OCI-LY1 (cell line): Measurements from ENCODE around the gene IFNGR2.
"Not testable (repeated sequence)": the region's sequence is repeated elsewhere in the genome, so short reads cannot be mapped to it uniquely, and the experiment has no call there.

ENCODE experiments used
- H2AFZ ChIP-seq: fragments of 200-600 bp; sonication (generic), shearing (Covaris generic); 2 replicates; pipeline ENCODE4 v1.6.0; 2014; ENCODE audit warnings: antibody characterized with exemption, mild to moderate bottlenecking, low read length
- H3F3A ChIP-seq: fragments of 200-600 bp; sonication (generic), shearing (Covaris generic); 2 replicates; pipeline ENCODE4 v1.6.0; 2014; ENCODE audit warnings: mild to moderate bottlenecking, antibody characterized with exemption, low read length, moderate library complexity; ENCODE audit not compliant: insufficient read depth
- H3K27ac ChIP-seq: fragments of 200-600 bp; sonication (generic); 2 replicates; pipeline ENCODE4 v1.5.1; 2014; ENCODE audit warnings: low read length, mixed run types, mild to moderate bottlenecking, low read depth; ENCODE audit not compliant: poor library complexity, severe bottlenecking
- H3K27me3 ChIP-seq: fragments of 200-600 bp; sonication (generic); 2 replicates; pipeline ENCODE4 v1.6.0; 2014; ENCODE audit warnings: antibody characterized with exemption, mild to moderate bottlenecking, low read length, moderate library complexity; ENCODE audit not compliant: insufficient read depth
- H3K36me3 ChIP-seq: fragments of 200-600 bp; sonication (generic); 2 replicates; pipeline ENCODE4 v1.6.1; 2014; ENCODE audit warnings: mild to moderate bottlenecking, antibody characterized with exemption, low read length, moderate library complexity, mixed read lengths; ENCODE audit not compliant: insufficient read depth
- H3K4me1 ChIP-seq: fragments of 200-600 bp; sonication (generic); 2 replicates; pipeline ENCODE4 v1.5.1; 2014; ENCODE audit warnings: mild to moderate bottlenecking, low read length, moderate library complexity; ENCODE audit not compliant: insufficient read depth, severe bottlenecking
- H3K4me2 ChIP-seq: fragments of 200-600 bp; sonication (generic), shearing (Covaris generic); 2 replicates; pipeline ENCODE4 v1.6.1; 2014; ENCODE audit warnings: low read length
- H3K4me3 ChIP-seq: fragments of 200-600 bp; sonication (generic); 2 replicates; pipeline ENCODE4 v1.5.1; 2014; ENCODE audit warnings: low read length, low read depth, mild to moderate bottlenecking, mixed read lengths; ENCODE audit not compliant: poor library complexity, severe bottlenecking
- H3K79me2 ChIP-seq: fragments of 200-600 bp; shearing (Covaris generic); 2 replicates; pipeline ENCODE4 v1.6.1; 2016; ENCODE audit warnings: mixed run types, low read length, mixed read lengths; ENCODE audit not compliant: insufficient read depth
- H3K9ac ChIP-seq: fragments of 200-600 bp; sonication (generic), shearing (Covaris generic); 2 replicates; pipeline ENCODE4 v1.6.1; 2014; ENCODE audit warnings: mild to moderate bottlenecking, low read length, mixed read lengths
- H3K9me2 ChIP-seq: fragments of 200-600 bp; sonication (generic), shearing (Covaris generic); 2 replicates; pipeline ENCODE4 v1.6.1; 2014; ENCODE audit warnings: low read depth, mild to moderate bottlenecking, low read length, mixed read lengths
- H3K9me3 ChIP-seq: fragments of 200-600 bp; shearing (Covaris generic); 2 replicates; pipeline ENCODE4 v1.6.1; 2014; ENCODE audit warnings: low read length, mixed read lengths
- H4K20me1 ChIP-seq: fragments of 200-600 bp; sonication (generic), shearing (Covaris generic); 2 replicates; pipeline ENCODE4 v1.6.0; 2016; ENCODE audit warnings: mild to moderate bottlenecking, low read length; ENCODE audit not compliant: insufficient read depth
- CTCF ChIP-seq: fragments of 200-600 bp; sonication (generic), shearing (Covaris generic); IDR thresholded peaks from 2 replicates; pipeline ENCODE4 v1.5.1; 2017; ENCODE audit warnings: mild to moderate bottlenecking, antibody characterized with exemption, low read length, moderate library complexity, mixed read lengths
- EZH2 ChIP-seq: fragments of 200-600 bp; sonication (generic), shearing (Covaris generic); IDR thresholded peaks from 2 replicates; pipeline ENCODE4 v1.8.0; 2017; ENCODE audit warnings: borderline replicate concordance, mixed run types, mild to moderate bottlenecking, antibody characterized with exemption, low read length, moderate library complexity, mixed read lengths

IFNGR2 gene

GRCh38 chr21:33455686-33456446 is 52.7 kb downstream of the IFNGR2 start:
- no peaks in the 10 kb centered on the region for H3F3A ChIP-seq
- H3K4me3 ChIP-seq: no peak overlapping the region
- H3K9me3 ChIP-seq: no peaks in the 10 kb centered on the region
- H4K20me1 ChIP-seq: no peaks in the 10 kb centered on the region
- no peaks in the 10 kb centered on the region for H3K79me2 ChIP-seq
- H3K4me2 ChIP-seq: no peak overlapping the region
- no peaks in the 10 kb centered on the region for H3K9me2 ChIP-seq
- H3K27ac ChIP-seq: no peak overlapping the region
- H2AFZ ChIP-seq: no peak overlapping the region
- H3K4me1 ChIP-seq: no peaks in the 10 kb centered on the region
- TF ChIP-seq EZH2 (no peak), CTCF (no peak)
- H3K27me3 ChIP-seq: no peaks in the 10 kb centered on the region
- peaks cover 58% of the 10 kb centered on the region for H3K36me3 ChIP-seq
- H3K9ac ChIP-seq: no peak overlapping the region

- no peaks in the 10 kb centered on the region for H3K9me3 ChIP-seq
- no peak overlapping the region for H3K4me2 ChIP-seq
- no peak overlapping the region for H3K4me3 ChIP-seq
- no peaks in the 10 kb centered on the region for H4K20me1 ChIP-seq
- H3K36me3 ChIP-seq: peaks cover 57% of the 10 kb centered on the region
- no peaks in the 10 kb centered on the region for H3F3A ChIP-seq
- H3K27me3 ChIP-seq: no peaks in the 10 kb centered on the region
- H3K27ac ChIP-seq: no peak overlapping the region
- no peak overlapping the region for H3K9ac ChIP-seq
- no peaks in the 10 kb centered on the region for H3K4me1 ChIP-seq
- H3K9me2 ChIP-seq: no peaks in the 10 kb centered on the region
- H2AFZ ChIP-seq: no peak overlapping the region
- H3K79me2 ChIP-seq: no peaks in the 10 kb centered on the region
- no peak for TF ChIP-seq CTCF
Observed at GRCh38 chr21:33458861-33459260, 55.6 kb downstream of the IFNGR2 start.

- Histone ChIP-seq H3K36me3 (peaks cover 46% of the 10 kb centered on the region; the same call in 1 of the 2 replicates), H3K4me3 (no peak overlapping the region), H3K9ac (no peak overlapping the region), H3K79me2 (no peaks in the 10 kb centered on the region), H3F3A (no peaks in the 10 kb centered on the region), H3K27me3 (no peaks in the 10 kb centered on the region), H4K20me1 (no peaks in the 10 kb centered on the region), H3K4me2 (no peak overlapping the region), H3K4me1 (no peaks in the 10 kb centered on the region), H3K9me2 (no peaks in the 10 kb centered on the region), H2AFZ (no peak overlapping the region), H3K9me3 (no peaks in the 10 kb centered on the region), H3K27ac (no peak overlapping the region)
- TF ChIP-seq EZH2: no peak
- TF ChIP-seq CTCF: no peak
Observed at GRCh38 chr21:33461538-33462250, 58.5 kb downstream of the IFNGR2 start.

GRCh38 chr21:33469183-33469582 is 66.0 kb downstream of the IFNGR2 start:
- not testable (repeated sequence) for H2AFZ ChIP-seq, H4K20me1 ChIP-seq, H3K9ac ChIP-seq, H3K4me2 ChIP-seq, H3K9me3 ChIP-seq, H3F3A ChIP-seq, H3K27ac ChIP-seq, H3K4me3 ChIP-seq, H3K27me3 ChIP-seq, H3K9me2 ChIP-seq, H3K4me1 ChIP-seq
- Histone ChIP-seq H3K36me3 (peaks cover 13% of the 10 kb centered on the region), H3K79me2 (peaks cover 45% of the 10 kb centered on the region)
